Measurements from ENCODE around the gene DSEL.

GRCh38 chr18:67531929-67532328 lies 15.4 kb upstream of the DSEL start:
- TF ChIP-seq POLR2A (IDR thresholded peaks at IDR 0.05; ENCODE audit: low read depth) (no peak), POLR2AphosphoS5 (IDR thresholded peaks at IDR 0.05) (no peak), CTCF (IDR thresholded peaks at IDR 0.05) (no peak), EP300 (IDR thresholded peaks at IDR 0.05) (no peak)
